Tibial artery (tissue), 4 donors: ENCODE measurements around the gene MKKS.

Source experiments
- DNase-seq, 2 donors: peaks; one replicate each; pipeline ENCODE4 v3.0.0-alpha.2; 2019
- H3K27ac ChIP-seq, 2 donors: fragments of 200-600 bp; sonication (generic) in 1 of 2; 1 replicate in 1 of 2; 2 replicates in 1 of 2; pipeline ENCODE4 v1.5.1; 2018 to 2019; ENCODE audit warnings: mild to moderate bottlenecking in 1 of 2
- H3K27me3 ChIP-seq, 2 donors: fragments of 200-600 bp; sonication (generic) in 1 of 2; one replicate each; pipeline versions ENCODE4 v1.5.1 to v1.6.0; 2016 to 2019
- H3K36me3 ChIP-seq, 3 donors: fragments of 200-600 bp; sonication (generic) in 2 of 3; one replicate each; pipeline ENCODE4 v1.5.1; 2016 to 2019; ENCODE audit warnings: mild to moderate bottlenecking in 2 of 3
- H3K4me1 ChIP-seq, 4 donors: fragments of 200-600 bp; sonication (generic) in 2 of 4; 1 replicate in 3 of 4; 2 replicates in 1 of 4; pipeline ENCODE4 v1.5.1; 2016 to 2019
- H3K4me3 ChIP-seq, 2 donors: fragments of 200-600 bp; sonication (generic) in 1 of 2; 1 replicate in 1 of 2; 2 replicates in 1 of 2; pipeline ENCODE4 v1.5.1; 2018 to 2019; ENCODE audit warnings: mild to moderate bottlenecking in 2 of 2
- H3K9me3 ChIP-seq, 3 donors: fragments of 200-600 bp; sonication (generic) in 1 of 3; one replicate each; pipeline ENCODE4 v1.5.1; 2016 to 2019
- CTCF ChIP-seq, 2 experiments: fragments of 200-600 bp in 1 of 2; fragments of 450-650 bp in 1 of 2; IDR thresholded peaks; one replicate each; pipeline ENCODE4 v1.5.1; 2017 to 2019; ENCODE audit warnings: antibody characterized with exemption in 2 of 2, mild to moderate bottlenecking in 1 of 2, moderate library complexity in 1 of 2
- intact Hi-C: fragments of 100-400 bp; cut with DNase I; formaldehyde crosslinking; loops from one replicate; pipeline ENCODE4 v1.15.0; 2023; ENCODE audit warnings: low total_unique reads

The MKKS gene

DNA sequence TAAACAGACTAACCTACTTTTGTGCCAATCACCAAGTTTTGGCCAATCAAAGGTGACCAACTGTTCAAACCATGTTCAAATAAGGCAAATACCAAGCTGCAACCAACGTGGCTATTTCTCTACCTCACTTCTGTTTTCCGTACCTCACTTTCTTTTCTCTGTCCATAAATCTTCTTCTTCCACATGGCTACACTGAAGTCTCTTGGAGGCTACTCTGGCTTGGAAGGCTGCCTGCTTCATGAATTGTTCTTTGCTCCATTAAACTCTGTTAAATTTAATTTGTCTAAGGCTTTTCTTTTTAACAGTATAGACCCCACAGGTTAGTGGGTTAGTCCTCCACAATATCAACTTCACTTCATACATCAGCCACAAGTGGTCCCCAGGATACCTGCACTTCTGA, 58.8 kb downstream of the MKKS start:
- Histone ChIP-seq H3K4me3 (no peak overlapping the region), H3K4me1 (peaks cover 0 to under 1% (median 0%) of the 10 kb centered on the region in 4 donors), H3K9me3 (no peaks in the 10 kb centered on the region), H3K27me3 (no peaks in the 10 kb centered on the region), H3K27ac (no peak overlapping the region), H3K36me3 (no peaks in the 10 kb centered on the region)
- TF ChIP-seq CTCF (IDR thresholded peaks at IDR 0.05), result no peak
- intact Hi-C loops, result no loop called here
- DNase-seq, result no peak

DNA sequence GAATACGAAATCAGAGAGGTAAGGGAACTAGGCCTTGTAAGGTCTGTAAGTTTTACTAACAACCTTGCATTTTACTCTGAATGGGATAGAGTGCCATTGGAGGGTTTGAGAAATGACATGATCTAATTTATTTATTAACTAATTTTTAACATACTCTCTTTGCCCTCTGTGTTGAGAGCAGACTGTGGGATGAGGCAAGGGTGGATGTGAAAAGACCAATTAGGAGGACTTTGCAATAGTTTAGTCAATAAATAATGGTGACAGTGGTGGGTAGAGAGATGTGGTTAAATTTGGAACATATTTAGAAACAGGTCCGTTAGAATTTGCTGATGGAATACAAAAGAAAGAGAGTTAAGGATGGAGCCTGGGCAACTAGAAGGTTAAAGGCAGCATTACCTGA, 60.0 kb downstream of the MKKS start:
- Histone ChIP-seq H3K4me3 (no peak overlapping the region), H3K27ac (no peak overlapping the region), H3K4me1 (peaks cover 0 to 12% (median 3%) of the 10 kb centered on the region in 4 donors), H3K27me3 (no peaks in the 10 kb centered on the region), H3K9me3 (no peaks in the 10 kb centered on the region), H3K36me3 (no peaks in the 10 kb centered on the region)
- DNase-seq, result no peak
- intact Hi-C loops, result no loop called here
- TF ChIP-seq CTCF (IDR thresholded peaks at IDR 0.05), result no peak

- Histone ChIP-seq H3K4me1 (peaks cover 0 to 13% (median 4%) of the 10 kb centered on the region in 4 donors), H3K4me3 (no peak overlapping the region), H3K27ac (no peak overlapping the region), H3K27me3 (no peaks in the 10 kb centered on the region), H3K9me3 (no peaks in the 10 kb centered on the region), H3K36me3 (no peaks in the 10 kb centered on the region)
- no peak for DNase-seq
- TF ChIP-seq CTCF (IDR thresholded peaks at IDR 0.05), result no peak
- intact Hi-C loops, result no loop called here
Observed at GRCh38 chr20:10371467-10371866, 62.6 kb downstream of the MKKS start.

GRCh38 chr20:10370091-10370887, 63.7 kb downstream of the MKKS start:
- no peak for DNase-seq

DNA sequence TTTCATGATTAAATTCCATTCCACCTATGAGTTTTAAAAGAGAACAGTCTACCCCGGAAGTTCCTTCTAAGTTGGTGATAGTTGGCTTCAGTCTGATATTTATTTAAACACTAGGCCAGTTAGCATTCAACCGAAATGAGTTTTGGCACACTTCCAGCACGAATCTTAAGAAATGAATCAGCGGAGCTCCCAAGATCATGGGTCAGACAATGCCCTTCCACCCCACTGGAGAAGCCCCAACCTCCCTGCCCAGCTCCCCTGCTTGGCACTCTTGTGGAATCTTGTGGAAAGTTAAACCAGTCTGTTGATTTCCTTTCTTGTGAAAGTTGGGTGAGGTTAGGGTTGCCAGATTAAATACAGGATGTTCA, 64.3 kb downstream of the MKKS start:
- intact Hi-C loops, result no loop called here
- H3K27me3 ChIP-seq, result no peaks in the 10 kb centered on the region
- H3K27ac ChIP-seq, result no peak overlapping the region

More at GRCh38 chr20:10370091-10370887, 63.7 kb downstream of the MKKS start:
- Histone ChIP-seq H3K4me1 (peaks cover 0 to 13% (median 4%) of the 10 kb centered on the region in 4 donors), H3K36me3 (no peaks in the 10 kb centered on the region), H3K4me3 (no peak overlapping the region), H3K9me3 (no peaks in the 10 kb centered on the region), H3K27ac (no peak overlapping the region), H3K27me3 (no peaks in the 10 kb centered on the region)
- TF ChIP-seq CTCF (IDR thresholded peaks at IDR 0.05), result no peak
- intact Hi-C loops, result no loop called here

More for the DNA sequence above, 64.3 kb downstream of the MKKS start:
- H3K36me3 ChIP-seq, result no peaks in the 10 kb centered on the region
- H3K9me3 ChIP-seq, result no peaks in the 10 kb centered on the region
- H3K4me1 ChIP-seq, result peaks cover 0 to 13% (median 4%) of the 10 kb centered on the region in 4 donors
- no peak for DNase-seq
- H3K4me3 ChIP-seq, result no peak overlapping the region
- TF ChIP-seq CTCF (IDR thresholded peaks at IDR 0.05), result no peak
